Activated CD4-positive, alpha-beta T cell treated with anti-CD3 and anti-CD28 coated beads, Interleukin-2, amount 50 U/mL, for 16 hours (primary cell): ENCODE measurements around the gene SERPINE1.

ENCODE experiments used
- DNase-seq: peaks from one replicate; pipeline ENCODE4 v3.0.0-alpha.2; 2020

The SERPINE1 gene

GRCh38 chr7:101156866-101157589 lies 30.1 kb downstream of the SERPINE1 start:
- no peak for DNase-seq

- DNase-seq = no peak
Measured at GRCh38 chr7:101159696-101160674, 33.1 kb downstream of the SERPINE1 start.

- DNase-seq = no peak
Measured at GRCh38 chr7:101160910-101161309, 34.0 kb downstream of the SERPINE1 start.

- no peak for DNase-seq
Measured at GRCh38 chr7:101161692-101162471, 35.0 kb downstream of the SERPINE1 start.

- no peak for DNase-seq
Measured at GRCh38 chr7:101162551-101163278, 35.8 kb downstream of the SERPINE1 start.

GRCh38 chr7:101163279-101164070 lies 36.6 kb downstream of the SERPINE1 start:
- peak; percentile 47 for DNase-seq

- DNase-seq = no peak
Measured at GRCh38 chr7:101164071-101164840, 37.4 kb downstream of the SERPINE1 start.

- peak; percentile 95 for DNase-seq
Measured at GRCh38 chr7:101165075-101165957, 38.4 kb downstream of the SERPINE1 start, which contains the start of gene VGF. TSS of gene VGF (minus strand) at chr7:101165569. CDS start at chr7:101164843, 726 bp downstream.

- DNase-seq = no peak
Measured at GRCh38 chr7:101165958-101166647, 39.2 kb downstream of the SERPINE1 start.

GRCh38 chr7:101166648-101166908 lies 39.7 kb downstream of the SERPINE1 start:
- no peak for DNase-seq

- no peak for DNase-seq
Measured at GRCh38 chr7:101166909-101167644, 40.2 kb downstream of the SERPINE1 start.

- no peak for DNase-seq
Measured at GRCh38 chr7:101167645-101168411, 40.9 kb downstream of the SERPINE1 start.

- no peak for DNase-seq
Measured at GRCh38 chr7:101168412-101169049, 41.6 kb downstream of the SERPINE1 start.

GRCh38 chr7:101169110-101169837 lies 42.4 kb downstream of the SERPINE1 start:
- DNase-seq = no peak

GRCh38 chr7:101169838-101170551 lies 43.1 kb downstream of the SERPINE1 start:
- peak; percentile 80 for DNase-seq
